Ammon's horn (tissue), 1 donor: ENCODE data around the gene CIITA.

Source experiments
- DNase-seq: peaks from one replicate; pipeline ENCODE4 v3.0.0-alpha.2; 2016; ENCODE audit warnings: low spot score

Gene CIITA

DNA sequence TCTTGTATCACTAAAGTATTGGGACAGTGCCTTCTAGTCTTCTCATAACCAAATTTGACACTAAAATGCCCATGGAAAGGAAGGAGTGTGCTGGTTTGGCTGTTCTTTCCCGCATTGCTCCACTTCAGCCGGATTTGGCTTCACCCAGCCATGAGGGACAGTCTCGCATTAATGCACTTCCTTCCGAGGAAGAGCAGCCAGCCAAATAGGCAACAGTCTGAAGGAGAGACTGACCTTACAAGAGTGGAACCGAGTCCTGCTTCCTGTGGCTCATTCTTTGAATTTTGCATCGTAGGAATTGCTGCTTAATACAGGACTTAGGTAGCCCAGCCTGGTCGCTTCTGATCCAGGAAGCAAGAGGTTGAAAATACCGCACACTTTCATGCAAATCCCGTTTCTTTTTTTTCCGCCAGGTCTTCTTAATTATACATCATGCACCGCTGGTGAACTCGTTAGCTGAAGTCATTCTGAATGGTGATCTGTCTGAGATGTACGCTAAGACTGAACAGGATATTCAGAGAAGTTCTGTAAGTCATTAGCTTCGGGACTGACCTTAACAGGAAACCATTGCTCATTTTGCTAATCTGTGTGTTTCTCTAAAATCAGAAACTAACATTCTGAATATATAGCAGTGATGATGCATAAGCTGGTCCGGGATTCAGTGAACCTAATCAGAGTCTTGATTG, 105.6 kb downstream of the CIITA start:
- peak; percentile 40 for DNase-seq

DNA sequence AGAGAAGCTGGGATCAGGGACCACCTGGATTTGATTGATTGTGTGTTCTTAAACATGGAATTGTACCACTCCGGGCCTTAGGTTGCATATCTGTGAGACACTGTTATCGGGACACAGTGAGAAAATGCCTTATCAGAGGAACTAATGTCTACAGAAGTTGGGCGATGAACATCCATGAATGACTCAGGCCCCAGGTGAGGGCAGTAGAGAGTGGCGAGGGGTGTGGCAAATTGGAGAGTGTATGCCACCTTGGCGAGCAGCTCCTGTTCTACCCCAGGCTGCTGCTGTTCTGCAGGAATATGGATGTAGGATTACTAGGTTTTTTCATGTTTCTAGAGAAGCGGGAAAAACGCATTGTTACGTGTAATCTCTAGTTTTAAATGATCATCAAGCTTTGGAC, 106.2 kb downstream of the CIITA start:
- DNase-seq: no peak

DNA sequence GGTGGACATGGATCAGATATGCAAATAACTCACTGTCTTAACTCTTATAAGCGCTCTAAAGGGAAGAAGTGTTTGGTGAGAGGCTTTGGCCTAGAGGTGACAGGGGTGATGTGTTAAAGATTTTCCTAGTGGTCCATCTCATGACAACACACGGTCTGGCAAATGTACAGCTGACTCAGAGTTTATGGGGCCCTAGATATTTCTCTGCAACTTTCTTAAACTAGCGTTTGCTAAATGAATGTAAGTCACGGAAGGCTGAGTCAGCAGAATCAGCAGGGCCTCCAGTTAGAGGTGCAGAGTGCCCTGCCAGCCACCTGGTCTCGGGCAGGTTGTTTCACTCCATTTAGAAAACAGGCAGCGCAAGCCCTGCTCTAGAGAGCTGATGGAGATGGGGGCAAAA, 107.5 kb downstream of the CIITA start:
- DNase-seq: no peak
